Natural killer cell treated with Interleukin-12 subunit alpha and Interleukin-12 subunit beta and Interleukin-15 and Interleukin-18, amount 100 ng/mL, for 72 hours (primary cell): Measurements from ENCODE around the gene RNU6-9. TPM values are rescaled to one million over a fixed set of nuclear protein-coding genes. Genes with fewer than 3 reads are reported as not detected.

Experiments used
- ATAC-seq, 2 donors: fragments of 150-1000 bp; cut with Tn5 transposase in 1 of 2; sonication (Bioruptor Pico), chemical (Tn5 transposase) in 1 of 2; 2 replicates each; pipeline ENCODE4 v1.10.0; 2021
- DNase-seq: peaks from one replicate; pipeline ENCODE4 v3.0.0; 2022; ENCODE audit warnings: low spot score
- H3K27ac Mint-ChIP-seq, 2 donors: 1 replicate in 1 of 2; 2 replicates in 1 of 2; pipeline ENCODE4 v1.8.0; 2022; ENCODE audit warnings: mixed read lengths in 2 of 2, mild to moderate bottlenecking in 1 of 2, moderate library complexity in 1 of 2
- H3K27me3 Mint-ChIP-seq, 2 donors: 1 replicate in 1 of 2; 2 replicates in 1 of 2; pipeline ENCODE4 v1.8.0; 2022; ENCODE audit warnings: mixed read lengths in 2 of 2
- H3K36me3 Mint-ChIP-seq: one replicate; pipeline ENCODE4 v1.8.0; 2022; ENCODE audit warnings: mixed read lengths
- H3K4me1 Mint-ChIP-seq, 2 donors: 1 replicate in 1 of 2; 2 replicates in 1 of 2; pipeline ENCODE4 v1.8.0; 2022; ENCODE audit warnings: low read depth in 2 of 2, mixed read lengths in 2 of 2, mild to moderate bottlenecking in 1 of 2
- H3K4me3 Mint-ChIP-seq: one replicate; pipeline ENCODE4 v1.8.0; 2022; ENCODE audit warnings: mixed read lengths
- H3K9me3 Mint-ChIP-seq: 2 replicates; pipeline ENCODE4 v1.8.0; 2022; ENCODE audit warnings: mixed read lengths
- total RNA-seq, 2 donors: library from RNA; stranded (reverse); gene quantifications; one replicate each; pipeline ENCODE4 v1.2.3, GENCODE V29; 2022

The RNU6-9 gene
- total RNA-seq, 2 donors from 2014 or later, result not detected

DNA sequence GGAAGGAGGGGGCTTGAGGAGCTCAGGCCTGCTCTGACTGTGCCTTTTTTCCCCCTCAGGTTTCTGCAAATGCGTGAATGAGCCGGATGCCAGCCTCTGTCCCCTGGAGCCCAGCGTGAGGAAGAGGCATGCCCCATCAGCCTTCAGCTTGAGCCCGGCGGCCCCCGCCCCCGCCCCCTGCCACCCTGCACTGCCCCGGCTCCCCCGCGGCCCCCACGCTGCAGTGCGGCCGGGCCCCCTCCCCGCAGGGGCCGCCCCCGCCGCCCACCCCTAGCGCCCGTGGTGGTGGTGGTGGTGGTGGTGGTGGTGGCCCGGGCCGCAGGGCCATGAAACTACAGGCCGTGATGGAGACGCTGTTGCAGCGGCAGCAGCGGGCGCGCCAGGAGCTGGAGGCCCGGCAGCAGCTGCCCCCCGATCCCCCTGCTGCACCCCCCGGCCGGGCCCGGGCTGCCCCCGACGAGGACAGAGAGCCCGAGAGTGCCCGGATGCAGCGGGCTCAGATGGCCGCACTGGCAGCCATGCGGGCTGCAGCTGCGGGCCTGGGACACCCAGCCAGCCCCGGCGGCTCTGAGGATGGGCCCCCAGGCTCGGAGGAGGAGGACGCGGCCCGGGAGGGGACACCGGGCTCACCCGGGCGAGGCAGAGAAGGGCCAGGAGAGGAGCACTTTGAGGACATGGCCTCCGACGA lies 36.1 kb downstream of the RNU6-9 start:
- no peak overlapping the region for H3K4me3 Mint-ChIP-seq
- DNase-seq (no peak), ATAC-seq (no peak)
- H3K4me1 Mint-ChIP-seq, result peaks cover 0 to 5% of the 10 kb centered on the region in 2 donors
- no peaks in the 10 kb centered on the region for H3K9me3 Mint-ChIP-seq
- no peaks in the 10 kb centered on the region for H3K36me3 Mint-ChIP-seq
- H3K27me3 Mint-ChIP-seq, result no peaks in the 10 kb centered on the region
- no peak overlapping the region for H3K27ac Mint-ChIP-seq

- Mint-ChIP-seq H3K36me3 (no peaks in the 10 kb centered on the region), H3K4me3 (no peak overlapping the region), H3K27me3 (no peaks in the 10 kb centered on the region), H3K9me3 (no peaks in the 10 kb centered on the region), H3K4me1 (peaks cover 0 to 5% of the 10 kb centered on the region in 2 donors), H3K27ac (no peak overlapping the region)
- ATAC-seq, result no peak
- DNase-seq, result no peak
These were observed 36.6 kb downstream of the RNU6-9 start for GRCh38 chr19:929891-930258.

- H3K27ac Mint-ChIP-seq, result no peak overlapping the region
- no peaks in the 10 kb centered on the region for H3K9me3 Mint-ChIP-seq
- DNase-seq (no peak), ATAC-seq (no peak)
- no peak overlapping the region for H3K4me3 Mint-ChIP-seq
- peaks cover under 1% of the 10 kb centered on the region for H3K36me3 Mint-ChIP-seq
- H3K4me1 Mint-ChIP-seq, result peaks cover 3 to 8% of the 10 kb centered on the region in 2 donors
- no peaks in the 10 kb centered on the region for H3K27me3 Mint-ChIP-seq
These were observed 38.8 kb downstream of the RNU6-9 start for GRCh38 chr19:931860-932647.

DNA sequence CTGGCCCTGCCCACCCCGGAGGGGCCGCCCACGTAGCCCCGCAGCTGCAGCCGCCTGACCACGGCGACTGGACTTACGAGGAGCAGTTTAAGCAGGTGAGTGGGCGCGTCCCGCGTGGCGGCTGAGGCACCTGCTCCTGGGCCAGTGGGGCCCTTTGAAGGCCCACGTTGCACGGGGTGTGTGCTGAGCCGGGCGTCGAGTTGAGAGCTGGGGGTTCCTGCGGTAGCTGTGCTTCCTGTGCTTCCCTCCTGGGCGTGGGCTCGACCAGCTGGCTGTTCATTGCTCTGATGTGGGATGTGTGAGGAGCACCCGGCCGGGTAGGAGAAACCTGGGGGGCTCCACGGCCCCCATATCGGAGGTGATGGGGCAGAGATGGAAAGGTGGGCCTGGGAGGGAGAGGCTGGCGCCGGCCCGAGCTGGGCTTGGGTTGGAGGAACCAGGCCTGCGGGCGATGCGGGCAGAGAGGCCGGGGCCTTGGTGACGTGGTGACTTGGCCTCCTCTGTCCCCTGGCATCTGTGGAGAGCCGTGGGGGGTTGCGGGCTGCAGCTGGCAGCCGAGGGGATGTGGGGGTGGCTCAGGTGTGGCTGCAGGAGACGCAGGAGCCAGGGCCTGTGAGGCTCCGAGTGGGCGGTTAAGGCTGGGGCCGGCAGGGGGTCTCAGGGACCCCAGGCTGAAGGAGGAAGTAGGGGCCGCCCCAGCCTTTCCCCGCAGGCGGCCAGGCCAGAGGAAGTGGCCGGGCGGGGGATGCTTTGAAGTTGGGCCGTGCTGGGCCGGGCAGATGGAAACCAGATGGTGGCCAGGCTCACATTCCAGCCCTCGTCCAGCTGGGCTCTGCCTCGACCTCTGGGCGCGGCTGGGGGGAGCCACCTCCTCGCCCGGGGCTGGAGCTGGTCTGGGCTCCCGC lies 39.6 kb downstream of the RNU6-9 start:
- no peak for DNase-seq
- H3K4me1 Mint-ChIP-seq, result peaks cover 8 to 13% of the 10 kb centered on the region in 2 donors
- H3K27me3 Mint-ChIP-seq, result peaks cover 0 to 2% of the 10 kb centered on the region in 2 donors
- H3K27ac Mint-ChIP-seq, result peak overlapping the region; percentile 39 to 81
- peaks cover 6% of the 10 kb centered on the region for H3K36me3 Mint-ChIP-seq
- H3K4me3 Mint-ChIP-seq, result peak overlapping the region; percentile 79
- ATAC-seq, result peak; percentile 62 to 72
- H3K9me3 Mint-ChIP-seq, result peaks cover 3% of the 10 kb centered on the region

DNA sequence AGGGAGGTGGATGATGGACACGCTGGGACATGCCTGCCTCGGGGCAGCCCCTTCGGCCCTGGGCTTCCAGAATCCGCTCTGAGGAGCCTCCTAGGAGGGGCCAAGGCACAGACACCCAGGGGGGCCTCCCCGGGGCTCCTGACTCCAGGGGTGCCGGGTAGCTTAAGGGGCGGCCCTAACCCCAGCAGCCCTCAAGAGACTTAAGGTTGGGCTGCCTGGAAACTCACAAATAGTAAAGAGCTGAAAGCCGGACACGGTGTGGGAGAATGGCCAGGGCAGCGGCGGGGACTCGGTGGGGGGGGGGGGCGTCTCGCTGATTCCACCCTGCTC lies 40.2 kb downstream of the RNU6-9 start:
- Mint-ChIP-seq H3K27me3 (peaks cover 0 to 2% of the 10 kb centered on the region in 2 donors), H3K36me3 (peaks cover 6% of the 10 kb centered on the region), H3K9me3 (peaks cover 3% of the 10 kb centered on the region), H3K4me1 (peaks cover 8 to 16% of the 10 kb centered on the region in 2 donors), H3K27ac (no peak overlapping the region), H3K4me3 (no peak overlapping the region)
- no peak for ATAC-seq
- DNase-seq, result no peak

DNA sequence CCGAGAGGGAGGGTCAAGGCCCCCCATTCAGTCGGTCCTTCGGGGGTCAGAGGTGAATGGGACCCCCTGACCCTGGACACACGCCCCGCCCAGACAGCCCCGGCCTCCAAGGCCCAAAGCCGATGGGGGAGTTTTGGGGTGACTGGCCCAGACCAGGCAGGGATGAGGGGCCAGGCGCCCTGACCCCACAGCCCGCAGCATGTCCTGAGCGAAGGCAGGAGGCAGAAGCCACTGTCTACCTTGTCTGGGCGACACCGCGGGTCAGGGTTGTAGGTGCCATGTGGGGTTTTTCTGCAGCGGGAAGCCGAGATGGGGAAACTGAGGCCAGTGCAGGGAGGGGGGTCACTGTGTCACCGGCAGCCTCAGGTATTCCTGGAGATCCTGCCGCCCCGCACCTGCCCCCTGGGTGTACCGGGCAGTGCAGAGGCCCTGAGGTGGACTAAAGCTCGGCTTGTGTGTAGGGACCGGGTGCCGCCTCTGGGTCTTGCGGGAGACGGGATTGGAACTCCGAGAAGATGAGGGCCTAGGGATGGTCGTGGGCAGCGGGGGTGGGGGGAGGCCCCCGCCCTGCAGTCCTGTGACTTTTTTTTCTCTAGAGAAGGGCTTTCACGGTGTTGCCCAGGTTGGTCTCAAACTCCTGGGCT lies 41.0 kb downstream of the RNU6-9 start:
- peaks cover 0 to 2% of the 10 kb centered on the region in 2 donors for H3K27me3 Mint-ChIP-seq
- no peak overlapping the region for H3K27ac Mint-ChIP-seq
- H3K4me3 Mint-ChIP-seq, result no peak overlapping the region
- peaks cover 3% of the 10 kb centered on the region for H3K9me3 Mint-ChIP-seq
- DNase-seq (no peak), ATAC-seq (no peak)
- H3K4me1 Mint-ChIP-seq, result peaks cover 8 to 17% of the 10 kb centered on the region in 2 donors
- peaks cover 6% of the 10 kb centered on the region for H3K36me3 Mint-ChIP-seq

GRCh38 chr19:934865-935479 lies 41.7 kb downstream of the RNU6-9 start:
- no peak overlapping the region for H3K4me3 Mint-ChIP-seq
- ATAC-seq (no peak), DNase-seq (no peak)
- H3K27me3 Mint-ChIP-seq, result peaks cover 0 to 2% of the 10 kb centered on the region in 2 donors
- peaks cover 3% of the 10 kb centered on the region for H3K9me3 Mint-ChIP-seq
- no peak overlapping the region for H3K27ac Mint-ChIP-seq
- H3K4me1 Mint-ChIP-seq, result peaks cover 9 to 24% of the 10 kb centered on the region in 2 donors
- H3K36me3 Mint-ChIP-seq, result peaks cover 6% of the 10 kb centered on the region

- Mint-ChIP-seq H3K4me1 (peaks cover 14 to 29% of the 10 kb centered on the region in 2 donors), H3K4me3 (no peak overlapping the region)
These were observed 42.9 kb downstream of the RNU6-9 start for GRCh38 chr19:936175-936546.

DNA sequence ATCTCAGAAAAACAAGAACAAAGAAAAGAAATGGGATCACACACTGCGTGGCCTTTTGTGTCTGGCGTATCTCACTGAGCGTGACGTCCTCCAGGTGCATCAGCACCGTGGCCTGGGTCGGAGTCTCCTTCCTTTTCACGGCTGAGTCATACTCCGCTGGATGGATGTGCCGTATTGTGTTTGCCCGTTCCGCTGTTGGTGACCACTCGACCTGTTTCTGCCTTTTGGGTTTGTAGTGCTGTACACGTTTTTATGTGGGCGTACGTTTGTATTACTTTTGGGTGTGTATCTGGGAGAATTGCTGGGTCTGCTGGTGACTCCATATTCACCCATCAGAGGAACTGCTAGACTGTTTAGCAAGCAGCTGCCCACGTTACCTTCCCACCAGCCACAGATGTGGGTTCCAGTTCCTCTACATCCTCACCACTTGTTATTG lies 44.0 kb downstream of the RNU6-9 start:
- Mint-ChIP-seq H3K36me3 (peaks cover 6% of the 10 kb centered on the region), H3K4me1 (peaks cover 21 to 35% of the 10 kb centered on the region in 2 donors), H3K27ac (peak overlapping the region; percentile 51 to 66), H3K27me3 (peaks cover 0 to 2% of the 10 kb centered on the region in 2 donors), H3K9me3 (peaks cover 3% of the 10 kb centered on the region), H3K4me3 (peak overlapping the region; percentile 56)
- peak; percentile 72 to 84 for ATAC-seq
- peak; percentile 86 for DNase-seq

More at GRCh38 chr19:936175-936546, 42.9 kb downstream of the RNU6-9 start:
- H3K27ac Mint-ChIP-seq, result no peak overlapping the region
- H3K36me3 Mint-ChIP-seq, result peaks cover 6% of the 10 kb centered on the region
- peaks cover 3% of the 10 kb centered on the region for H3K9me3 Mint-ChIP-seq
- H3K27me3 Mint-ChIP-seq, result peaks cover 0 to 2% of the 10 kb centered on the region in 2 donors
- DNase-seq (no peak), ATAC-seq (no peak)

DNA sequence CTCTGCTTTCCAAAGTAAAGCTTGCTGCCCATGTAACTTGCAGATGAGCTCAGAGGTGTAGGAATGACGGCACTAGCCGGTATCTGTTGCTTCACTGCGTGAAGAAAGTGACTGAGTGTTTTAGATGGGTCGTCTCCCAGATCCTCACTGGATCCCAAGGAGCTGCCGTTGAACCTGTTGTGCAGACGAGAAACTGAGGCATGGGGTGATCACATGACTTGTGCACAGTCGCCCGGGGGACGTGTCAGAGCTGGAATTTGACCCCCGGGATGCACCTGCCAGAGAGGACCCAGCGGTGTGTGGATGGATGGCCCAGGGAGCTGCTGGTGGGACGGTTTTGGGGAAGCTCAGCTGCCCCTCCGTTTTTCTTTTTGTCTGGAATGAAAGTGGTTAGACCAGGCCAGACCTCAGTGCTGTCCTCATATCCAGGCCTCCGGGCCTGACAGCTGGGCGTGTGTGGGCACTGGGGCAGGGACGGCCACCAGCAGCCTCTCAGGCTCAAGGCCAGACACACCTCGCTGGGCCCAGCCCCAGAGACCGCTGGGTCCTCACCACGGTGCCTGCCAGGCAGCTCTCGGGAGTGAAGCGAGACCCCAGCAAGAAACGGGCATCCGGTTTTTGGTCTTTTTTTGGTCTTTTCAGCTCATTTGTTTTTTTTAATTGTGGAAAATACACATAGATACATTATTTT lies 45.1 kb downstream of the RNU6-9 start:
- DNase-seq (no peak), ATAC-seq (no peak)
- peaks cover 0 to 2% of the 10 kb centered on the region in 2 donors for H3K27me3 Mint-ChIP-seq
- no peak overlapping the region for H3K4me3 Mint-ChIP-seq
- H3K36me3 Mint-ChIP-seq, result peaks cover 6% of the 10 kb centered on the region
- H3K9me3 Mint-ChIP-seq, result peaks cover 3% of the 10 kb centered on the region
- H3K4me1 Mint-ChIP-seq, result peaks cover 21 to 30% of the 10 kb centered on the region in 2 donors
- H3K27ac Mint-ChIP-seq, result peak overlapping the region in 1 of 2 donors; percentile 66

DNA sequence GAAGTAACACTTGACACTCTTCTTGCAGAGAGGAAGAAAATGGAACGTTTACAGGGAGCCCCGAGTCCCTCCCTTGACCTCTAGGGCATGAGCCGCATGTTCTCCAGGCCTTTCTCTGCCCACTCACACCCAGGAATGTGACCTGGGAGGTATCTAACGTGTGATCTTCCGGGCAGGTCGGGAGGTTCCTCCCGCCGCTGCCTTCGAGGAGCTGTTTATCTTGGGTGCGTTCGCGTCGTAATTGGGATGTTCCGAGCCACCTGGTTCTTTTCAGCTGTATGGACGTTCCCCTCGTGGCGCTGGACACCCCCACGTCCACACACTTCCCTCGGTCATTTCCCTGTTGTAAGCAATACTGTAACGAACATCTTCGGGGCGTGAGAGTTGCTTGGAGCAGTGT lies 46.2 kb downstream of the RNU6-9 start:
- H3K27me3 Mint-ChIP-seq, result peaks cover 0 to 2% of the 10 kb centered on the region in 2 donors
- H3K4me1 Mint-ChIP-seq, result peaks cover 21 to 30% of the 10 kb centered on the region in 2 donors
- peaks cover 6% of the 10 kb centered on the region for H3K36me3 Mint-ChIP-seq
- peak overlapping the region in 1 of 2 donors; percentile 59 for H3K27ac Mint-ChIP-seq
- DNase-seq (no peak), ATAC-seq (no peak)
- H3K4me3 Mint-ChIP-seq, result no peak overlapping the region
- H3K9me3 Mint-ChIP-seq, result peaks cover 3% of the 10 kb centered on the region

- peaks cover 3% of the 10 kb centered on the region for H3K9me3 Mint-ChIP-seq
- peaks cover 0 to 2% of the 10 kb centered on the region in 2 donors for H3K27me3 Mint-ChIP-seq
- H3K4me3 Mint-ChIP-seq, result peak overlapping the region; percentile 75
- H3K36me3 Mint-ChIP-seq, result peaks cover 6% of the 10 kb centered on the region
- no peak for ATAC-seq
- peaks cover 21 to 30% of the 10 kb centered on the region in 2 donors for H3K4me1 Mint-ChIP-seq
- peak overlapping the region; percentile 59 to 63 for H3K27ac Mint-ChIP-seq
- DNase-seq, result no peak
These were observed 46.6 kb downstream of the RNU6-9 start for GRCh38 chr19:939922-940321.
